ENCODE data around the gene DMTF1. TPM values are rescaled to one million over a fixed set of nuclear protein-coding genes. Genes with fewer than 3 reads are reported as not detected.
A peak's percentile ranks its signal among the peaks of the same experiment; 100 is the strongest.

Gene DMTF1
- total RNA-seq, 1 donor from 2014 or later = 40.8 TPM

DNA sequence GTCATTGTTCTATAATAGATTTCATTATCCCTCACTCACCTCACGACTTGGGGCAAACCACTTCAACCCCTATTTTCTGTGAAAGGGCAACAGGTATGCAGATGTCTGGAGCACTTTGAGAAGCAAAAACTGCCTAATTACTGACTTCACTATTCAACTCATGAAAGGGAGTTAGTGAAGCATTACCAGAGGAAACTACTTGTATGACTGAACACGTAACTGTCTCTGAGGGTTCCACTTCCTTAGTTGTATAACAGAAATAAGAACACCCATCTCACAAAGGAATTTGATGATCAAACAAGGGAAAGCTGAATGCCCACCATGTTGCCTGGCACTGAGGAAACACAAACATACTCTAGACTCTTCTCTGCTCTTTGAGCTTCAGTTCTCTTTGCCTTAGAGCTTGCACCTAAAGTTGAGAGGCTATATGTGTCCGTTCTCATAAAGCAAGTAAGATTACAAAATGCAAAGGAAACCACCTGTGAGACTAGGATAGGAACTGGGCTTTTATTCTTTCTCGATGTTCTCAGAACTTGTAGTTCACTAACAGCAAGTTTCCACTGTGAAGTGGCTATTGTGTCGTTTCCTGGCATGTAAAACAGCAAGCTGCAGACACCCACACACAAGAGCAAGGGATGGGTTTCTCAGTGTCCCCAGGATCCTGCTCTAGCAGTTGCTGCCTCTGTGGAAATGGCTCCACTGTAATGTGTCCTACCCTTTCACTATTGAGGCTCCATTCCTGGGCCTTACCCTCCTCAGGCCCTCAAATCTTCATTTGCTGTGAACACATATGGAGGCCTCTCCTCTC is 64.7 kb downstream of the DMTF1 start:
- FAIRE-seq (no peak), DNase-seq (ENCODE audit: low read depth) (no peak)
- no peak overlapping the region for H3K4me3 ChIP-seq (ENCODE audit: low read depth, low read length)
- TF ChIP-seq, protein P1, sequence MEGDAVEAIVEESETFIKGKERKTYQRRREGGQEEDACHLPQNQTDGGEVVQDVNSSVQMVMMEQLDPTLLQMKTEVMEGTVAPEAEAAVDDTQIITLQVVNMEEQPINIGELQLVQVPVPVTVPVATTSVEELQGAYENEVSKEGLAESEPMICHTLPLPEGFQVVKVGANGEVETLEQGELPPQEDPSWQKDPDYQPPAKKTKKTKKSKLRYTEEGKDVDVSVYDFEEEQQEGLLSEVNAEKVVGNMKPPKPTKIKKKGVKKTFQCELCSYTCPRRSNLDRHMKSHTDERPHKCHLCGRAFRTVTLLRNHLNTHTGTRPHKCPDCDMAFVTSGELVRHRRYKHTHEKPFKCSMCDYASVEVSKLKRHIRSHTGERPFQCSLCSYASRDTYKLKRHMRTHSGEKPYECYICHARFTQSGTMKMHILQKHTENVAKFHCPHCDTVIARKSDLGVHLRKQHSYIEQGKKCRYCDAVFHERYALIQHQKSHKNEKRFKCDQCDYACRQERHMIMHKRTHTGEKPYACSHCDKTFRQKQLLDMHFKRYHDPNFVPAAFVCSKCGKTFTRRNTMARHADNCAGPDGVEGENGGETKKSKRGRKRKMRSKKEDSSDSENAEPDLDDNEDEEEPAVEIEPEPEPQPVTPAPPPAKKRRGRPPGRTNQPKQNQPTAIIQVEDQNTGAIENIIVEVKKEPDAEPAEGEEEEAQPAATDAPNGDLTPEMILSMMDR (IDR thresholded peaks at IDR 0.05; ENCODE audit: insufficient read depth, low read length, severe bottlenecking) = no peak
- H3K36me3 ChIP-seq (ENCODE audit: control insufficient read depth, insufficient read depth, low read length) = no peaks in the 10 kb centered on the region
- no peaks in the 10 kb centered on the region for H3K27me3 ChIP-seq (ENCODE audit: control insufficient read depth, insufficient read depth, low read length)

GRCh38 chr7:87217983-87218653 is 65.9 kb downstream of the DMTF1 start:
- TF ChIP-seq, protein P1 (IDR thresholded peaks at IDR 0.05; ENCODE audit: insufficient read depth, low read length, severe bottlenecking) = no peak
- Histone ChIP-seq H3K4me3 (ENCODE audit: low read depth, low read length) (no peak overlapping the region), H3K27me3 (ENCODE audit: control insufficient read depth, insufficient read depth, low read length) (no peaks in the 10 kb centered on the region), H3K36me3 (ENCODE audit: control insufficient read depth, insufficient read depth, low read length) (no peaks in the 10 kb centered on the region)
- DNase-seq (ENCODE audit: low read depth) (no peak), FAIRE-seq (no peak)

- FAIRE-seq (no peak), DNase-seq (ENCODE audit: low read depth) (peak; percentile 44)
- TF ChIP-seq, protein P1 (IDR thresholded peaks at IDR 0.05; ENCODE audit: insufficient read depth, low read length, severe bottlenecking) = peak; percentile 27
Measured at GRCh38 chr7:87218796-87219544, 66.7 kb downstream of the DMTF1 start.

GRCh38 chr7:87219545-87220025 is 67.3 kb downstream of the DMTF1 start, which contains the start of gene TMEM243:
Gene TMEM243 (minus strand): TSS chr7:87219732. CDS start chr7:87219503, 229 bp downstream.
- DNase-seq (ENCODE audit: low read depth) (peak; percentile 51), FAIRE-seq (no peak)
- TF ChIP-seq, protein P1 (IDR thresholded peaks at IDR 0.05; ENCODE audit: insufficient read depth, low read length, severe bottlenecking) = peak; percentile 12
- H3K27me3 ChIP-seq (ENCODE audit: control insufficient read depth, insufficient read depth, low read length) = no peaks in the 10 kb centered on the region
- no peaks in the 10 kb centered on the region for H3K36me3 ChIP-seq (ENCODE audit: control insufficient read depth, insufficient read depth, low read length)
- peak within 1 kb of the TSS; percentile 85 for H3K4me3 ChIP-seq (ENCODE audit: low read depth, low read length)

More at GRCh38 chr7:87218796-87219544, 66.7 kb downstream of the DMTF1 start:
- peak overlapping the region; percentile 85 for H3K4me3 ChIP-seq (ENCODE audit: low read depth, low read length)
- H3K27me3 ChIP-seq (ENCODE audit: control insufficient read depth, insufficient read depth, low read length) = no peaks in the 10 kb centered on the region
- no peaks in the 10 kb centered on the region for H3K36me3 ChIP-seq (ENCODE audit: control insufficient read depth, insufficient read depth, low read length)

DNA sequence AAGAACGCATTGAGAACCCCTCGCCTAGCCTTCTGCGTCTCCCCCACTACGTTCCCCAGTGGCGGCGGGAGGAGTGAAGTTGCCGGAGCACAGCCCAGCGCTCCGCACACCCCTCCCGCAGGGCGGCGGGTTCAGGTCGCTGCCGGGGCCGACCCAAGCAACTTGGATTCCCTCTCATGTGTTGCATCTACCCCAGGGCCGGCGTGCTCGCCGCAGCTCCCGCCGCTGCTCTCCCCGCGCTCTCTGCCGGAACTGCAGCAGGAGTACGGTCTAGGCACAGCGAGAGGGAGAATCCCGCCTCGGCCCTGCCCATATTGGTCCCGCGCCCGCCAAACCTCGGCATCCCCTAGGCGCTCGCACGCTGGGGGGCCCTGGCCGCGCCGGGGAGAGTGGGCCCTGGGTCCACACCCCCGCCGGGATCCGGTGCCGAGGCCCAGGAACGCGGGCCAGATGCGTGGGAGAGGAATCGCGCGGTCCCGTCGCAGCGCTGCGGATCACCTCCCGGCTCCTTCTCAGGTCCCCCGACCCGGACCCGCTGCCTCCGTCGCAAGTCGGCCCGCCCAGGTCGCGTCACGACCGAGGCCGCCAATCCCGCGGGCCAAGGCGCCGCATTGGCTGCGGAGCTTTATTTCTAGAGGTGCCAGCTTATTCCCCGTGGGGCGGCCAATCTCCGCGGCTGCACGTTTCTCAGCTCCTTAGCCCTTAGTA is 67.9 kb downstream of the DMTF1 start:
- FAIRE-seq (no peak), DNase-seq (ENCODE audit: low read depth) (peak; percentile 68)
- H3K4me3 ChIP-seq (ENCODE audit: low read depth, low read length) = peak overlapping the region; percentile 85
- H3K36me3 ChIP-seq (ENCODE audit: control insufficient read depth, insufficient read depth, low read length) = no peaks in the 10 kb centered on the region
- no peaks in the 10 kb centered on the region for H3K27me3 ChIP-seq (ENCODE audit: control insufficient read depth, insufficient read depth, low read length)
- TF ChIP-seq, protein P1 (IDR thresholded peaks at IDR 0.05; ENCODE audit: insufficient read depth, low read length, severe bottlenecking) = no peak

Data from bronchial epithelial cell (primary cell).